ENCODE measurements around the gene SEC14L3. TPM values are rescaled to one million over a fixed set of nuclear protein-coding genes. Genes with fewer than 3 reads are reported as not detected.

The SEC14L3 gene
- total RNA-seq, 8 experiments from 2014 or later, result 0.20 to 0.38 (median 0.35) TPM; not detected in 5

GRCh38 chr22:30434843-30435242 is 37.0 kb downstream of the SEC14L3 start:
- peak in 1 of 8 experiments; percentile 15 for ATAC-seq (replicated peaks in 6 of 8)
- Histone ChIP-seq H3K4me3 (no peak overlapping the region), H3K27ac (no peak overlapping the region), H3K4me1 (replicated peaks in 1 of 2) (no peaks in the 10 kb centered on the region)
- WGBS, 10 experiments, result 0 to 80% (median 40%) methylated on average over 1 of the region's 1 CpG; no CpG with 5 or more reads in 6 of the 10 experiments
- in situ Hi-C loops (cut with MboI; ENCODE audit: low pct_unique_long_range_greater_than_20kb in 2 of 9, low sequenced_read_pairs in 9 of 9, unreplicated experiment in 9 of 9), result no loop called here

GRCh38 chr22:30433773-30434172 is 38.0 kb downstream of the SEC14L3 start:
- in situ Hi-C loops (cut with MboI; ENCODE audit: low pct_unique_long_range_greater_than_20kb in 2 of 9, low sequenced_read_pairs in 9 of 9, unreplicated experiment in 9 of 9), result no loop called here
- Histone ChIP-seq H3K4me1 (replicated peaks in 1 of 2) (no peaks in the 10 kb centered on the region), H3K4me3 (no peak overlapping the region), H3K27ac (no peak overlapping the region)
- no peak for ATAC-seq (replicated peaks in 6 of 8)
- no CpG with 5 or more reads among the region's 1 CpG for WGBS, 10 experiments

- WGBS, 10 experiments, result 80 to 90% methylated on average over 2 of the region's 3 CpGs; no CpG with 5 or more reads in 8 of the 10 experiments
- H3K27ac ChIP-seq, result no peak overlapping the region
- in situ Hi-C loops (cut with MboI; ENCODE audit: low pct_unique_long_range_greater_than_20kb in 2 of 9, low sequenced_read_pairs in 9 of 9, unreplicated experiment in 9 of 9), result no loop called here
Observed at GRCh38 chr22:30433227-30433626, 38.6 kb downstream of the SEC14L3 start.

GRCh38 chr22:30432520-30432919 is 39.3 kb downstream of the SEC14L3 start:
- Histone ChIP-seq H3K4me3 (no peak overlapping the region), H3K4me1 (replicated peaks in 1 of 2) (no peaks in the 10 kb centered on the region), H3K27ac (no peak overlapping the region)
- in situ Hi-C loops (cut with MboI; ENCODE audit: low pct_unique_long_range_greater_than_20kb in 2 of 9, low sequenced_read_pairs in 9 of 9, unreplicated experiment in 9 of 9), result no loop called here
- no peak for ATAC-seq (replicated peaks in 6 of 8)
- 40% methylated on average over 1 of the region's 2 CpGs; no CpG with 5 or more reads in 9 of the 10 experiments for WGBS, 10 experiments

More at GRCh38 chr22:30433227-30433626, 38.6 kb downstream of the SEC14L3 start:
- Histone ChIP-seq H3K4me1 (replicated peaks in 1 of 2) (no peaks in the 10 kb centered on the region), H3K4me3 (no peak overlapping the region)
- ATAC-seq (replicated peaks in 6 of 8), result no peak

GRCh38 chr22:30432096-30432495 is 39.7 kb downstream of the SEC14L3 start:
- no peak for ATAC-seq (replicated peaks in 6 of 8)

GRCh38 chr22:30430933-30431332 is 40.9 kb downstream of the SEC14L3 start:
- WGBS, 10 experiments, result 77% methylated on average over 2 of the region's 4 CpGs; no CpG with 5 or more reads in 9 of the 10 experiments
- ATAC-seq (replicated peaks in 6 of 8), result no peak
- H3K27ac ChIP-seq, result no peak overlapping the region
- H3K4me1 ChIP-seq (replicated peaks in 1 of 2), result peaks cover 0 to 2% of the 10 kb centered on the region in 2 donors
- no peak overlapping the region for H3K4me3 ChIP-seq
- in situ Hi-C loops (cut with MboI; ENCODE audit: low pct_unique_long_range_greater_than_20kb in 2 of 9, low sequenced_read_pairs in 9 of 9, unreplicated experiment in 9 of 9), result no loop called here

More at GRCh38 chr22:30432096-30432495, 39.7 kb downstream of the SEC14L3 start:
- Histone ChIP-seq H3K4me1 (replicated peaks in 1 of 2) (no peaks in the 10 kb centered on the region), H3K4me3 (no peak overlapping the region), H3K27ac (no peak overlapping the region)
- in situ Hi-C loops (cut with MboI; ENCODE audit: low pct_unique_long_range_greater_than_20kb in 2 of 9, low sequenced_read_pairs in 9 of 9, unreplicated experiment in 9 of 9), result no loop called here
- WGBS, 10 experiments, result 57 to 100% (median 100%) methylated on average over 1 of the region's 4 CpGs; no CpG with 5 or more reads in 7 of the 10 experiments

- WGBS, 10 experiments, result no CpG with 5 or more reads among the region's 4 CpGs
- H3K27ac ChIP-seq, result no peak overlapping the region
- ATAC-seq (replicated peaks in 6 of 8), result peak in 1 of 8 experiments; percentile 3
- H3K4me3 ChIP-seq, result no peak overlapping the region
- in situ Hi-C loops (cut with MboI; ENCODE audit: low pct_unique_long_range_greater_than_20kb in 2 of 9, low sequenced_read_pairs in 9 of 9, unreplicated experiment in 9 of 9), result no loop called here
- peaks cover 0 to 2% of the 10 kb centered on the region in 2 donors for H3K4me1 ChIP-seq (replicated peaks in 1 of 2)
Observed at GRCh38 chr22:30429887-30430286, 41.9 kb downstream of the SEC14L3 start.

GRCh38 chr22:30427871-30428270 is 43.9 kb downstream of the SEC14L3 start:
- in situ Hi-C loops (cut with MboI; ENCODE audit: low pct_unique_long_range_greater_than_20kb in 2 of 9, low sequenced_read_pairs in 9 of 9, unreplicated experiment in 9 of 9), result no loop called here
- no peak overlapping the region for H3K27ac ChIP-seq
- WGBS, 10 experiments, result no CpG with 5 or more reads among the region's 1 CpG
- H3K4me3 ChIP-seq, result no peak overlapping the region
- H3K4me1 ChIP-seq (replicated peaks in 1 of 2), result peaks cover 0 to 2% of the 10 kb centered on the region in 2 donors
- ATAC-seq (replicated peaks in 6 of 8), result no peak

- peak overlapping the region; percentile 52 to 85 (median 73) for H3K4me3 ChIP-seq
- 0 to 90% (median 35%) methylated on average over 1 to 13 of the region's 29 CpGs; no CpG with 5 or more reads in 2 of the 10 experiments for WGBS, 10 experiments
- peak in 3 of 8 experiments; percentile 7 to 24 (median 12) for ATAC-seq (replicated peaks in 6 of 8)
- in situ Hi-C loops (cut with MboI; ENCODE audit: low pct_unique_long_range_greater_than_20kb in 2 of 9, low sequenced_read_pairs in 9 of 9, unreplicated experiment in 9 of 9), result no loop called here
- no peak overlapping the region for H3K27ac ChIP-seq
- H3K4me1 ChIP-seq (replicated peaks in 1 of 2), result peaks cover 9 to 13% of the 10 kb centered on the region in 2 donors
Observed at GRCh38 chr22:30426388-30427353, 45.1 kb downstream of the SEC14L3 start.

GRCh38 chr22:30425616-30426387 is 46.0 kb downstream of the SEC14L3 start, which contains the start of gene MTFP1:
Gene MTFP1 (plus strand): TSS chr22:30425768. CDS start chr22:30425880, 112 bp downstream.
- in situ Hi-C loops (cut with MboI; ENCODE audit: low pct_unique_long_range_greater_than_20kb in 2 of 9, low sequenced_read_pairs in 9 of 9, unreplicated experiment in 9 of 9), result no loop called here
- Histone ChIP-seq H3K4me1 (replicated peaks in 1 of 2) (peaks cover 11 to 13% of the 10 kb centered on the region in 2 donors), H3K4me3 (peak within 1 kb of the TSS; percentile 52 to 85 (median 73)), H3K27ac (peak within 1 kb of the TSS; percentile 24 to 58)
- WGBS, 10 experiments, result 0 to 80% (median 0%) methylated on average over 1 to 15 of the region's 61 CpGs; no CpG with 5 or more reads in 3 of the 10 experiments
- ATAC-seq (replicated peaks in 6 of 8), result peak; percentile 0 to 4 (median 3)

- H3K4me3 ChIP-seq, result peak overlapping the region; percentile 52 to 85 (median 73)
- H3K27ac ChIP-seq, result no peak overlapping the region
- 0 to 17% (median 7%) methylated on average over 3 to 7 of the region's 9 CpGs for WGBS, 10 experiments
- ATAC-seq (replicated peaks in 6 of 8), result no peak
- in situ Hi-C loops (cut with MboI; ENCODE audit: low pct_unique_long_range_greater_than_20kb in 2 of 9, low sequenced_read_pairs in 9 of 9, unreplicated experiment in 9 of 9), result no loop called here
- peaks cover 11 to 13% of the 10 kb centered on the region in 2 donors for H3K4me1 ChIP-seq (replicated peaks in 1 of 2)
Observed at GRCh38 chr22:30425327-30425615, 46.5 kb downstream of the SEC14L3 start.

- in situ Hi-C loops (cut with MboI; ENCODE audit: low pct_unique_long_range_greater_than_20kb in 2 of 9, low sequenced_read_pairs in 9 of 9, unreplicated experiment in 9 of 9), result no loop called here
- no peak for ATAC-seq (replicated peaks in 6 of 8)
- WGBS, 10 experiments, result 10 to 76% (median 49%) methylated on average over 2 to 13 of the region's 20 CpGs
- peak overlapping the region; percentile 42 to 93 for H3K27ac ChIP-seq
- H3K4me3 ChIP-seq, result peak overlapping the region; percentile 52 to 85 (median 73)
- peaks cover 11 to 13% of the 10 kb centered on the region in 2 donors for H3K4me1 ChIP-seq (replicated peaks in 1 of 2)
Observed at GRCh38 chr22:30424534-30425326, 47.1 kb downstream of the SEC14L3 start.

All from motor neuron (in vitro differentiated cells).